Type B pancreatic cell (in vitro differentiated cells): ENCODE measurements around the gene DCBLD1. TPM values are rescaled to one million over a fixed set of nuclear protein-coding genes. Genes with fewer than 3 reads are reported as not detected.

Experiments used
- DNase-seq: peaks from one replicate; pipeline ENCODE4 v3.0.0; 2021; ENCODE audit warnings: mixed read lengths; ENCODE audit not compliant: unreplicated experiment; ENCODE audit errors: extremely low spot score
- H3K27ac Mint-ChIP-seq: 2 replicates; pipeline ENCODE4 v1.8.0; 2021; ENCODE audit warnings: mild to moderate bottlenecking, mixed read lengths
- H3K27me3 Mint-ChIP-seq: 2 replicates; pipeline ENCODE4 v1.8.0; 2021; ENCODE audit warnings: mixed read lengths
- H3K36me3 Mint-ChIP-seq: 2 replicates; pipeline ENCODE4 v1.8.0; 2021; ENCODE audit warnings: mixed read lengths
- H3K4me1 Mint-ChIP-seq: one replicate; pipeline ENCODE4 v1.8.0; 2021; ENCODE audit warnings: mixed read lengths; ENCODE audit not compliant: unreplicated experiment
- H3K4me3 Mint-ChIP-seq: 2 replicates; pipeline ENCODE4 v1.8.0; 2021; ENCODE audit warnings: mild to moderate bottlenecking, mixed read lengths
- H3K9me3 Mint-ChIP-seq: 2 replicates; pipeline ENCODE4 v1.8.0; 2021; ENCODE audit warnings: mixed read lengths
- total RNA-seq: library from RNA; stranded (reverse); gene quantifications from 2 replicates; pipeline ENCODE4 v1.2.1, GENCODE V29; 2021; ENCODE audit warnings: low replicate concordance
- TF ChIP-seq, protein P1 (sequence below): fragments of 200-600 bp; sonication (generic); conservative IDR thresholded peaks from 2 replicates; pipeline ENCODE4 v1.5.0; 2021; ENCODE audit warnings: antibody characterized with exemption, mild to moderate bottlenecking

Gene DCBLD1
- total RNA-seq, 1 donor from 2014 or later, result 9.0 TPM

DNA sequence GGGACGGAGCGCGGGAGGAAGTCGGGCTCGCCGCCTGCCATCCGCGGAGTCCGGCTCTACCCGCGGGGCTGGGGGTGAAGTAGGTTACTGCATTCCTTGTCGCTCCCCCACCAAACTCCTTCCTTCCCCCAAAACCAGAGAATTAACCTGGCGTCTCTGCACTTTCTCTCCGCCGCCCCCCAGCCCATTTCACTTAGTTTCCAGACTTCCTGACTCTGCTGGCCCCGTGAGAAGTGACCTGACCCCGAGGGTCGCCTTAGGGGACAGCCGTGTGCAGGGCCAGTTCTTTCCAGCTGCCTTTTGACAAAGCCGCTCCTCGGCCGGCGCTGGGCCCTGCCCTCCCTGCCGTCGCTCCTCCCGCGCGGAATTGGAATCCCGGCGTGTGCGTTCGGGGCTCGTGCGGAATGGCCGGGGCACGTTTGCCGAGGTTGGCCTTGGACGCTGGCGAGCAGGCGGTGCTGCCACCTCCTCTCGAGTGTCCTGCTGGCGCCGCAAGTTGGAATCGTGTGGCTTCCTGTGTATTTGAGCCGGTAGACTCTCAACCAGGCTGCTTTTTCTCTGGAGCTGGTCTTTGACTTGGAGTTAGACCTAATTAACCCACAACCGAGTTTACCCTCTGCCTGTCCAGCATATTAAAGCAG is 650 bp downstream of the DCBLD1 start:
- Mint-ChIP-seq H3K4me1 (peaks cover 14% of the 10 kb centered on the region), H3K27ac (peak overlapping the region; percentile 92), H3K36me3 (no peaks in the 10 kb centered on the region), H3K4me3 (peak overlapping the region; percentile 96), H3K27me3 (peaks cover 26% of the 10 kb centered on the region), H3K9me3 (peaks cover 5% of the 10 kb centered on the region)
- TF ChIP-seq, protein P1, sequence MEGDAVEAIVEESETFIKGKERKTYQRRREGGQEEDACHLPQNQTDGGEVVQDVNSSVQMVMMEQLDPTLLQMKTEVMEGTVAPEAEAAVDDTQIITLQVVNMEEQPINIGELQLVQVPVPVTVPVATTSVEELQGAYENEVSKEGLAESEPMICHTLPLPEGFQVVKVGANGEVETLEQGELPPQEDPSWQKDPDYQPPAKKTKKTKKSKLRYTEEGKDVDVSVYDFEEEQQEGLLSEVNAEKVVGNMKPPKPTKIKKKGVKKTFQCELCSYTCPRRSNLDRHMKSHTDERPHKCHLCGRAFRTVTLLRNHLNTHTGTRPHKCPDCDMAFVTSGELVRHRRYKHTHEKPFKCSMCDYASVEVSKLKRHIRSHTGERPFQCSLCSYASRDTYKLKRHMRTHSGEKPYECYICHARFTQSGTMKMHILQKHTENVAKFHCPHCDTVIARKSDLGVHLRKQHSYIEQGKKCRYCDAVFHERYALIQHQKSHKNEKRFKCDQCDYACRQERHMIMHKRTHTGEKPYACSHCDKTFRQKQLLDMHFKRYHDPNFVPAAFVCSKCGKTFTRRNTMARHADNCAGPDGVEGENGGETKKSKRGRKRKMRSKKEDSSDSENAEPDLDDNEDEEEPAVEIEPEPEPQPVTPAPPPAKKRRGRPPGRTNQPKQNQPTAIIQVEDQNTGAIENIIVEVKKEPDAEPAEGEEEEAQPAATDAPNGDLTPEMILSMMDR, result no peak
- peak; percentile 77 for DNase-seq

DNA sequence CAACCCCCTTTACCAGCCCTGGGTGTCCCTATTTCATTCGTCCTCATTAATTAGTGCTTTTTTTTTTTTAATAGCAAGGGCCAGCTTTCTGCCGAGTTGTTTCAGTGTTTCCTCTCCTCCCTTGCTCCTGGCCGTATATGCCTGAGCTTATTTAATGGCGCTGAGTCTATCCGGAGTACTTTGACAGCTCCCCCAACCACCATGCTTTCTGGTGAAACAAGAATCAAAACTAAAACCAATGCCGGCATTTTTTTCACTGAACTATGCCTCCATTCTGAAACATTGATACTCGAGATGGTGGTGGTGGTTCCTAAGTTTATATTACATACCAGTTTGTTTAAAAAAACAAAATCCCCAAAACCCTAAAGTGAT is 1.2 kb downstream of the DCBLD1 start:
- Mint-ChIP-seq H3K27ac (peak overlapping the region; percentile 92), H3K36me3 (no peaks in the 10 kb centered on the region), H3K9me3 (peaks cover 5% of the 10 kb centered on the region), H3K27me3 (peaks cover 25% of the 10 kb centered on the region), H3K4me3 (peak overlapping the region; percentile 96), H3K4me1 (peaks cover 14% of the 10 kb centered on the region)
- no peak for DNase-seq
- TF ChIP-seq, protein P1, result no peak

DNA sequence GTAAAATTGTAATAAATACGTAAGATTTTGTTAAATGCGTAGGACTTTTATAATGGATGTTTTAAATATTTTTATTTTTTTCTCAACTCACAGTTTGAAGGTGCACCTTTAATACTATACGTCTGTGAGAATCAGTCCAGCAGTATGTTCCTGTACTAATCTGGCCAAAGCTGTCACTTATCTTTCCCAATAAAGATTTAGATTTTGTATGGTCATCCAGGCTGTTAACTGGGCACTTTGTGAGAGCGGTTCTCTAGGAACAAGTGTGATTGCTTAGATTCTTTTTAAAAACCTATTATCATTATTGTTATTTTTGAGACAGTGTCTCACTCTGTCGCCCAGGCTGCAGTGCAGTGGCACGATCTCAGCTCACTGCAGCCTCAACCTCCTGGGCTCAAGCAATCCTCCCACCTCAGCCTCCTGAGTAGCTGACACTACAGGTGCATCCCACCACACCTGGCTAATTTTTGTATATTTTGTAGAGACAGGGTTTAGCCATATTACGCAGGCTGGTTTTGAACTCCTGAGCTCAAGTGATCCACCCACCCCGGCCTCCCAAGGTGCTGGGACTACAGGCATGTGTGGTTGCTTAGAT is 1.7 kb downstream of the DCBLD1 start:
- Mint-ChIP-seq H3K4me3 (peak overlapping the region; percentile 96), H3K9me3 (peaks cover 5% of the 10 kb centered on the region), H3K27ac (no peak overlapping the region), H3K4me1 (peaks cover 14% of the 10 kb centered on the region), H3K36me3 (no peaks in the 10 kb centered on the region), H3K27me3 (peaks cover 25% of the 10 kb centered on the region)
- TF ChIP-seq, protein P1, result no peak
- DNase-seq, result no peak

DNA sequence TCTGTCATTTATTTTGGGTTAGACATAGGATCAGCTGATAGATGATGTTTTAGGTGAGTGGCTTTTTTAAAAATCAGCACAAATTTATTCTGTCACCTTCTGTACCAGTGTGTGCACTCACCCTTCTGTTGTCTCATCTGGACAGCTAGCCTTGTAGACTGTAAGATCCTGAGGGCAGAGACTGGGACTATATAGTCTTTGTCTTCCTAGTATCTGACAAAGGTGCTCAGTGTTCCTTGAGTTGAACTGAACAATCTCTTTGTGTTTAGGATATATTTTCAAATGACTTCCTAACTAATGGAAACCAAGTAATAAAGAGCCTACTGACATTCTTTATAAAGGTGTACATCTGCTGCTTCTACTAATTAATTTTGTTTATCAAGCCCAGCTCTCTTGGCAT is 3.0 kb downstream of the DCBLD1 start:
- DNase-seq, result no peak
- Mint-ChIP-seq H3K4me1 (peaks cover 14% of the 10 kb centered on the region), H3K4me3 (peak overlapping the region; percentile 65), H3K9me3 (peaks cover 5% of the 10 kb centered on the region), H3K27ac (no peak overlapping the region), H3K36me3 (no peaks in the 10 kb centered on the region), H3K27me3 (peaks cover 22% of the 10 kb centered on the region)
- TF ChIP-seq, protein P1, result no peak

DNA sequence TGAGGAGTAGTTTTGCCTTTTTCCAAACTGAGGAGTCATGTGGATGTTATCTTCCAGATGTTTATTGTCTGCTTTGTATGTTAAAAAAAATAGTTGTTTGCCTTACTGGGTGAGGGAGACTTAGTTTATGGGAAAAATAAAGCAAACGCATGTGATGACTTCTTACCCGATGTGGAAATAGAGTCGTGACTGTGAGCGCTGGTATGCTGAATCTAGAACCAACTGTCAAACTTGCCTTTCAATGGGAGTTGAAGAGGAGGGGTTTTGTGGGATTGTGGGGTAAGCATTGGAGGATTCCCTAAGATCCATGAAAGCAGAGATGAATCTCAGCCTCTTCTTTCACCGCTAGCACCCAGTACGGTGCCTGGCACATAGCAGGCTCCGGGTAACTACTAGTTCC is 5.3 kb downstream of the DCBLD1 start:
- peaks cover 5% of the 10 kb centered on the region for H3K27me3 Mint-ChIP-seq
- TF ChIP-seq, protein P1, result no peak
- DNase-seq, result no peak
- no peaks in the 10 kb centered on the region for H3K36me3 Mint-ChIP-seq
- H3K9me3 Mint-ChIP-seq, result peaks cover 5% of the 10 kb centered on the region
- no peak overlapping the region for H3K27ac Mint-ChIP-seq
- peaks cover 5% of the 10 kb centered on the region for H3K4me1 Mint-ChIP-seq
- no peak overlapping the region for H3K4me3 Mint-ChIP-seq
